Hindlimb muscle (tissue), 1 donor: ENCODE results near the gene CAPN7. TPM values are rescaled to one million over a fixed set of nuclear protein-coding genes. Genes with fewer than 3 reads are reported as not detected.
A peak's percentile ranks its signal among the peaks of the same experiment; 100 is the strongest.
"Not testable (repeated sequence)": the region's sequence is repeated elsewhere in the genome, so short reads cannot be mapped to it uniquely, and the experiment has no call there.

Source experiments
- DNase-seq: peaks from one replicate; pipeline ENCODE4 v3.0.0-alpha.2; 2013
- polyA plus RNA-seq: library from polyadenylated mRNA; unstranded; fragments of 120-200 nt; gene quantifications from one replicate; pipeline ENCODE4 v1.2.1, GENCODE V29; 2013; ENCODE audit not compliant: insufficient read length

CAPN7 gene
- 22.6 TPM for polyA plus RNA-seq

GRCh38 chr3:15205934-15206661, at the start of gene CAPN7:
Gene CAPN7 (plus strand): TSS chr3:15206246. CDS start chr3:15206496, 250 bp downstream.
- peak; percentile 97 for DNase-seq

- DNase-seq, result no peak
These were observed 48.6 kb upstream of the CAPN7 start for GRCh38 chr3:15157441-15157840.

GRCh38 chr3:15159501-15160136, 46.4 kb upstream of the CAPN7 start:
- DNase-seq, result no peak

GRCh38 chr3:15160662-15161061, 45.4 kb upstream of the CAPN7 start:
- DNase-seq, result no peak

GRCh38 chr3:15161133-15161532, 44.9 kb upstream of the CAPN7 start:
- DNase-seq, result no peak

GRCh38 chr3:15163656-15164055, 42.4 kb upstream of the CAPN7 start:
- not testable (repeated sequence) for DNase-seq

- DNase-seq, result no peak
These were observed 41.7 kb upstream of the CAPN7 start for GRCh38 chr3:15164340-15164739.

- no peak for DNase-seq
These were observed 41.0 kb upstream of the CAPN7 start for GRCh38 chr3:15165061-15165460.

GRCh38 chr3:15166391-15166790, 39.7 kb upstream of the CAPN7 start:
- DNase-seq, result not testable (repeated sequence)

- DNase-seq, result no peak
These were observed 35.0 kb upstream of the CAPN7 start for GRCh38 chr3:15171096-15171495.

GRCh38 chr3:15172806-15173205, 33.2 kb upstream of the CAPN7 start:
- no peak for DNase-seq

- no peak for DNase-seq
These were observed 31.1 kb upstream of the CAPN7 start for GRCh38 chr3:15174953-15175352.

GRCh38 chr3:15175605-15176004, 30.4 kb upstream of the CAPN7 start:
- DNase-seq, result no peak

GRCh38 chr3:15180042-15180611, 25.9 kb upstream of the CAPN7 start:
- DNase-seq, result no peak

- DNase-seq, result no peak
These were observed 24.5 kb upstream of the CAPN7 start for GRCh38 chr3:15181511-15181910.

GRCh38 chr3:15181963-15182362, 24.1 kb upstream of the CAPN7 start:
- DNase-seq, result no peak

- no peak for DNase-seq
These were observed 23.0 kb upstream of the CAPN7 start for GRCh38 chr3:15183011-15183410.

GRCh38 chr3:15185404-15185803, 20.6 kb upstream of the CAPN7 start:
- DNase-seq, result no peak

- DNase-seq, result no peak
These were observed 20.0 kb upstream of the CAPN7 start for GRCh38 chr3:15186101-15186476.

GRCh38 chr3:15186477-15187164, 19.4 kb upstream of the CAPN7 start:
- DNase-seq, result not testable (repeated sequence)

- no peak for DNase-seq
These were observed 8.6 kb upstream of the CAPN7 start for GRCh38 chr3:15197340-15198029.

GRCh38 chr3:15198686-15199085, 7.4 kb upstream of the CAPN7 start:
- DNase-seq, result no peak
